Nephron (organoid): ENCODE results near the gene POFUT2.

ENCODE experiments used
- H3K27ac Mint-ChIP-seq, 3 experiments: 2 replicates each; pipeline ENCODE4 v1.8.0; 2020; ENCODE audit warnings: mixed read lengths in 3 of 3, mild to moderate bottlenecking in 2 of 3, moderate library complexity in 1 of 3
- H3K27me3 Mint-ChIP-seq: 2 replicates; pipeline ENCODE4 v1.8.0; 2021; ENCODE audit warnings: low read depth, mild to moderate bottlenecking, moderate library complexity, mixed read lengths
- H3K36me3 Mint-ChIP-seq: 2 replicates; pipeline ENCODE4 v1.8.0; 2020; ENCODE audit warnings: low read depth, mixed read lengths
- H3K4me1 Mint-ChIP-seq: 2 replicates; pipeline ENCODE4 v1.8.0; 2020; ENCODE audit warnings: mixed read lengths
- H3K4me3 Mint-ChIP-seq, 3 experiments: 2 replicates each; pipeline ENCODE4 v1.8.0; 2020; ENCODE audit warnings: mild to moderate bottlenecking in 3 of 3, mixed read lengths in 3 of 3, moderate library complexity in 2 of 3
- H3K9me3 Mint-ChIP-seq: 2 replicates; pipeline ENCODE4 v1.8.0; 2020; ENCODE audit warnings: mixed read lengths
- CTCF ChIP-seq, 3 experiments: fragments of 200-600 bp; sonication (generic); IDR thresholded peaks; one replicate each; pipeline ENCODE4 v1.5.0; 2021; ENCODE audit warnings: antibody characterized with exemption in 3 of 3; ENCODE audit not compliant: unreplicated experiment in 3 of 3

The POFUT2 gene

GRCh38 chr21:45313015-45313414 is 25.3 kb upstream of the POFUT2 start:
- H3K4me3 Mint-ChIP-seq, result no peak overlapping the region
- peaks cover 43% of the 10 kb centered on the region for H3K4me1 Mint-ChIP-seq
- no peak for TF ChIP-seq CTCF (IDR thresholded peaks at IDR 0.05; ENCODE audit: unreplicated experiment in 3 of 3)
- no peak overlapping the region for H3K27ac Mint-ChIP-seq
- peaks cover 10% of the 10 kb centered on the region for H3K9me3 Mint-ChIP-seq
- peaks cover 14% of the 10 kb centered on the region for H3K27me3 Mint-ChIP-seq
- H3K36me3 Mint-ChIP-seq, result no peaks in the 10 kb centered on the region

DNA sequence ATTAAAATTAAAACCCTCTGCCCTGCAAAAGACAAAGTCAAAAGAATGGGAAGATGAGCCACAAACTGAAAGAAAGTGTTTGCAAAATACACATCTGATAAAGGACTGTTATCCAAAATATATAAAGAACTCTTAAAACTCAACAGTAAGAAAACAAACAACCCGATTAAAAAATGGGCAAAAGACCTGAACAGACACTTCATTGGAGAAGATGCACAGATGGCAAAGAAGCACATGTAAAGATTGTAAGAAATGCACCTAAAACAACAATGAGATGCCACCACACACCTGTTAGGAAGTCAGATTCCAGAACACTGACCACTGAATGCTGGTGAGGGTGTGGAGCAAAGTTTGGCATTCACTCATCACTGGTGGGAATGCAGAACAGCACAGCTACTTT is 24.6 kb upstream of the POFUT2 start:
- H3K27ac Mint-ChIP-seq, result no peak overlapping the region
- H3K36me3 Mint-ChIP-seq, result no peaks in the 10 kb centered on the region
- H3K9me3 Mint-ChIP-seq, result peaks cover 10% of the 10 kb centered on the region
- H3K4me1 Mint-ChIP-seq, result peaks cover 50% of the 10 kb centered on the region
- H3K27me3 Mint-ChIP-seq, result peaks cover 14% of the 10 kb centered on the region
- no peak overlapping the region for H3K4me3 Mint-ChIP-seq
- no peak for TF ChIP-seq CTCF (IDR thresholded peaks at IDR 0.05; ENCODE audit: unreplicated experiment in 3 of 3)

DNA sequence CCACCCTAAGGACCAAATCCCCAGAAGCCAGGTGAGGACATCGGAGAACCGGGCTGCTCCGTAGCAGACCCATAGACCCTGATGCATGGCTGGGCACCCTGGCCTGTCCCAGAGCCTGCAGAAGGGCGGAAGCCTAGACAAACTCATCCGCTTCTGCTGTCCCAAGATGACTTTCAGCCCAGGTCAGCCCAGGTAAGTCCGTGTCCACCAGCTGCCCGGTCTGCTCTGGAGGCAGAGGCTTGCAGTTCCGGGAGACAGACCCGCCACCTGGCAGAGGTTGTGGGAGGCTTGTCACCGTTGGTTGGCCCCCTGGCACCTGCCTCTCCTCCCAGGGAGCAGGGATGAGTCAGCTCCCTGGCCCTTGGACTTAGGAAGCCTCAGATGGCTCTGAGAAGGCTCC is 22.8 kb upstream of the POFUT2 start:
- peaks cover 63% of the 10 kb centered on the region for H3K4me1 Mint-ChIP-seq
- H3K36me3 Mint-ChIP-seq, result no peaks in the 10 kb centered on the region
- no peak for TF ChIP-seq CTCF (IDR thresholded peaks at IDR 0.05; ENCODE audit: unreplicated experiment in 3 of 3)
- H3K9me3 Mint-ChIP-seq, result peaks cover 10% of the 10 kb centered on the region
- H3K27me3 Mint-ChIP-seq, result peaks cover 11% of the 10 kb centered on the region
- H3K4me3 Mint-ChIP-seq, result no peak overlapping the region
- no peak overlapping the region for H3K27ac Mint-ChIP-seq

DNA sequence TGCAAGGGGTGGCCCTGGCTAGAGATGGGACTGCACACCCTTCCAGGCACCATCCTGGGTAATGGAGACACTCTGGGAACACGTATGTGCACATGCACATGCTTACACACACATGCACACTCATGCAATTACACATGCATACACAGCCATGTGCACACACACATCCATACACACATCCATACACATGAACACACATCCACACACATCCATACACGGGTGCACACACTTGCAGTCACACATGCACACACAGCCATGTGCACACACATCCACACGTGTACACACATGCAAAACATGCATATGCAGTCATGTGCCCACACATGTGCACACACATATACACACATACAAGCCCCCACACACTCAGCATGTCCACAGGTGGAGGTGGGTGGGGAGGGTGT is 22.3 kb upstream of the POFUT2 start:
- Mint-ChIP-seq H3K4me1 (peaks cover 66% of the 10 kb centered on the region), H3K36me3 (no peaks in the 10 kb centered on the region), H3K9me3 (peaks cover 10% of the 10 kb centered on the region), H3K27me3 (peaks cover 11% of the 10 kb centered on the region), H3K4me3 (no peak overlapping the region), H3K27ac (peak overlapping the region in 1 of 3 experiments; percentile 72)
- TF ChIP-seq CTCF (IDR thresholded peaks at IDR 0.05; ENCODE audit: unreplicated experiment in 3 of 3), result no peak

GRCh38 chr21:45309069-45309986 is 21.6 kb upstream of the POFUT2 start:
- TF ChIP-seq CTCF (IDR thresholded peaks at IDR 0.05; ENCODE audit: unreplicated experiment in 3 of 3), result peak; percentile 51 to 61 (median 54)
- Mint-ChIP-seq H3K4me1 (peaks cover 66% of the 10 kb centered on the region), H3K27me3 (peaks cover 11% of the 10 kb centered on the region), H3K27ac (peak overlapping the region in 2 of 3 experiments; percentile 58 to 86), H3K9me3 (peaks cover 10% of the 10 kb centered on the region), H3K4me3 (peak overlapping the region in 2 of 3 experiments; percentile 10 to 16), H3K36me3 (no peaks in the 10 kb centered on the region)
